Measurements from ENCODE around the gene PGLYRP1. TPM values are rescaled to one million over a fixed set of nuclear protein-coding genes. Genes with fewer than 3 reads are reported as not detected.

The PGLYRP1 gene
- total and polyA plus RNA-seq, 2 of the 13 experiments (the other 11 are each of a cell fraction or from before 2014, with no cell fraction given) = not detected

DNA sequence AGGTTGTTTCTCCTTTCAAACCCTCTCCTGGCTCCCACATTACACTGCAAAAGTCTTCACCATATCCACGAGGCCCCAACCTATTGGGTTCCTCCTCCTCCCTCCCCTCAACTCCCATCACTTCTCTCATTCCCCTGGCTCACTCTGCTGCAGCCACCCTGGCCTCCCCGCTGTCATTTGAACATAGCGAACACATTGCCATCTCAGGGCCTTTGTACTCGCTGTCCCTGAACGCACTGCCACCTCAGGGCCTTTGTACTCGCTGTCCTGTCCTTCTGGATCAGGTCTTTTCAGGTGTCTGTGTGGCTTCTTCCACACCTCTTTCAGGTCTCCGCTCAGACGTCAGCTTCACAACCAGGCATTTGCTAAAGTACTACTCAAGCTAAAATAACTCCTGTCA lies 25.9 kb downstream of the PGLYRP1 start:
- Histone ChIP-seq H3K27me3 (ENCODE audit: control insufficient read depth in 1 of 2, insufficient read depth in 2 of 2, low read length in 2 of 2) (no peaks in the 10 kb centered on the region), H4K20me1 (ENCODE audit: insufficient read depth, low read length) (no peaks in the 10 kb centered on the region), H3K4me2 (ENCODE audit: low read depth, low read length) (no peak overlapping the region), H3K79me2 (ENCODE audit: insufficient read depth, low read length) (peaks cover 10% of the 10 kb centered on the region), H3K4me1 (ENCODE audit: insufficient read depth, low read length) (peaks cover 12% of the 10 kb centered on the region; the same call in 1 of the 2 replicates), H3K9me3 (ENCODE audit: low read length) (no peaks in the 10 kb centered on the region), H3K27ac (ENCODE audit: extremely low read length, insufficient read depth, low read length) (no peak overlapping the region), H2AFZ (ENCODE audit: low read length) (no peak overlapping the region), H3K4me3 (replicated peaks in 1 of 3; ENCODE audit: insufficient read depth in 1 of 3, low read depth in 2 of 3, low read length in 3 of 3) (no peak overlapping the region), H3K36me3 (replicated peaks in 1 of 2; ENCODE audit: control insufficient read depth in 1 of 2, insufficient read depth in 2 of 2, low read length in 2 of 2) (0 out of 5 replicates have a peak, but pooled peaks cover 0 to 1% of the 10 kb centered on the region in 2 experiments), H3K9ac (ENCODE audit: insufficient read depth, low read depth, low read length) (no peak overlapping the region)
- no TSS peak for BruUV-seq (replicated peaks)
- no peak for ATAC-seq
- intact Hi-C loops (cut with micrococcal nuclease; ENCODE audit: unreplicated experiment) = loop anchor here (10.0 kb wide), 1 partner anchor 72 kb away; no protein-coding TSS in a partner anchor
- CTCF ChIA-PET (ENCODE audit: low intra/inter-chr PET ratio, low total read pairs) = no interaction called here
- no peak for DNase-seq (ENCODE audit: low spot score)
- TF ChIP-seq ZEB1 (IDR thresholded peaks at IDR 0.05; ENCODE audit: insufficient replicate concordance, low read depth) (no peak), PCBP1 (IDR thresholded peaks at IDR 0.05; ENCODE audit: borderline replicate concordance, low read depth, low read length) (no peak), SMAD3 (CRISPR knock-in tag; IDR thresholded peaks at IDR 0.05) (no peak), ZNF205 (CRISPR knock-in tag; IDR thresholded peaks at IDR 0.05) (no peak), ZSCAN12 (CRISPR knock-in tag; IDR thresholded peaks at IDR 0.05) (no peak), XBP1 (CRISPR knock-in tag; IDR thresholded peaks at IDR 0.05) (no peak), MXI1 (IDR thresholded peaks at IDR 0.05; ENCODE audit: borderline replicate concordance, low read depth, low read length) (no peak), CREB3 (CRISPR knock-in tag; IDR thresholded peaks at IDR 0.05) (no peak), ZNF432 (CRISPR knock-in tag; IDR thresholded peaks at IDR 0.05; ENCODE audit: borderline replicate concordance) (no peak), ZNF326 (CRISPR knock-in tag; IDR thresholded peaks at IDR 0.05; ENCODE audit: borderline replicate concordance) (no peak), ZNF777 (CRISPR knock-in tag; IDR thresholded peaks at IDR 0.05) (no peak), ZNF235 (CRISPR knock-in tag; IDR thresholded peaks at IDR 0.05; ENCODE audit: borderline replicate concordance) (no peak), ZNF24 (IDR thresholded peaks at IDR 0.05) (no peak), BRF2 (CRISPR knock-in tag; IDR thresholded peaks at IDR 0.05) (no peak), HOXA3 (CRISPR knock-in tag; IDR thresholded peaks at IDR 0.05) (no peak), ERF (CRISPR knock-in tag; IDR thresholded peaks at IDR 0.05) (no peak)
- TF ChIP-seq, protein P1, sequence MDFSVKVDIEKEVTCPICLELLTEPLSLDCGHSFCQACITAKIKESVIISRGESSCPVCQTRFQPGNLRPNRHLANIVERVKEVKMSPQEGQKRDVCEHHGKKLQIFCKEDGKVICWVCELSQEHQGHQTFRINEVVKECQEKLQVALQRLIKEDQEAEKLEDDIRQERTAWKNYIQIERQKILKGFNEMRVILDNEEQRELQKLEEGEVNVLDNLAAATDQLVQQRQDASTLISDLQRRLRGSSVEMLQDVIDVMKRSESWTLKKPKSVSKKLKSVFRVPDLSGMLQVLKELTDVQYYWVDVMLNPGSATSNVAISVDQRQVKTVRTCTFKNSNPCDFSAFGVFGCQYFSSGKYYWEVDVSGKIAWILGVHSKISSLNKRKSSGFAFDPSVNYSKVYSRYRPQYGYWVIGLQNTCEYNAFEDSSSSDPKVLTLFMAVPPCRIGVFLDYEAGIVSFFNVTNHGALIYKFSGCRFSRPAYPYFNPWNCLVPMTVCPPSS (IDR thresholded peaks at IDR 0.05) = no peak
- TF ChIP-seq, protein P2, sequence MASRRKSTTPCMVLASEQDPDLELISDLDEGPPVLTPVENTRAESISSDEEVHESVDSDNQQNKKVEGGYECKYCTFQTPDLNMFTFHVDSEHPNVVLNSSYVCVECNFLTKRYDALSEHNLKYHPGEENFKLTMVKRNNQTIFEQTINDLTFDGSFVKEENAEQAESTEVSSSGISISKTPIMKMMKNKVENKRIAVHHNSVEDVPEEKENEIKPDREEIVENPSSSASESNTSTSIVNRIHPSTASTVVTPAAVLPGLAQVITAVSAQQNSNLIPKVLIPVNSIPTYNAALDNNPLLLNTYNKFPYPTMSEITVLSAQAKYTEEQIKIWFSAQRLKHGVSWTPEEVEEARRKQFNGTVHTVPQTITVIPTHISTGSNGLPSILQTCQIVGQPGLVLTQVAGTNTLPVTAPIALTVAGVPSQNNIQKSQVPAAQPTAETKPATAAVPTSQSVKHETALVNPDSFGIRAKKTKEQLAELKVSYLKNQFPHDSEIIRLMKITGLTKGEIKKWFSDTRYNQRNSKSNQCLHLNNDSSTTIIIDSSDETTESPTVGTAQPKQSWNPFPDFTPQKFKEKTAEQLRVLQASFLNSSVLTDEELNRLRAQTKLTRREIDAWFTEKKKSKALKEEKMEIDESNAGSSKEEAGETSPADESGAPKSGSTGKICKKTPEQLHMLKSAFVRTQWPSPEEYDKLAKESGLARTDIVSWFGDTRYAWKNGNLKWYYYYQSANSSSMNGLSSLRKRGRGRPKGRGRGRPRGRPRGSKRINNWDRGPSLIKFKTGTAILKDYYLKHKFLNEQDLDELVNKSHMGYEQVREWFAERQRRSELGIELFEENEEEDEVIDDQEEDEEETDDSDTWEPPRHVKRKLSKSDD (CRISPR knock-in tag; IDR thresholded peaks at IDR 0.05; ENCODE audit: low read depth) = no peak
- TF ChIP-seq, protein P3, sequence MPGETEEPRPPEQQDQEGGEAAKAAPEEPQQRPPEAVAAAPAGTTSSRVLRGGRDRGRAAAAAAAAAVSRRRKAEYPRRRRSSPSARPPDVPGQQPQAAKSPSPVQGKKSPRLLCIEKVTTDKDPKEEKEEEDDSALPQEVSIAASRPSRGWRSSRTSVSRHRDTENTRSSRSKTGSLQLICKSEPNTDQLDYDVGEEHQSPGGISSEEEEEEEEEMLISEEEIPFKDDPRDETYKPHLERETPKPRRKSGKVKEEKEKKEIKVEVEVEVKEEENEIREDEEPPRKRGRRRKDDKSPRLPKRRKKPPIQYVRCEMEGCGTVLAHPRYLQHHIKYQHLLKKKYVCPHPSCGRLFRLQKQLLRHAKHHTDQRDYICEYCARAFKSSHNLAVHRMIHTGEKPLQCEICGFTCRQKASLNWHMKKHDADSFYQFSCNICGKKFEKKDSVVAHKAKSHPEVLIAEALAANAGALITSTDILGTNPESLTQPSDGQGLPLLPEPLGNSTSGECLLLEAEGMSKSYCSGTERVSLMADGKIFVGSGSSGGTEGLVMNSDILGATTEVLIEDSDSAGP (CRISPR knock-in tag; IDR thresholded peaks at IDR 0.05; ENCODE audit: borderline replicate concordance) = no peak
- POLR2A ChIA-PET = no interaction called here
- in situ Hi-C loops (cut with HindIII; ENCODE audit: extremely low pct_ligation_motif_present, low pct_unique_long_range_greater_than_20kb) = no loop called here
- FAIRE-seq = no peak
- WGBS (ENCODE audit: low lambda C conversion rate) = 85% methylated on average over 8 of the region's 8 CpGs

Data from HepG2 (cell line).